Measurements from ENCODE around the gene DIPK1B.

The DIPK1B gene

DNA sequence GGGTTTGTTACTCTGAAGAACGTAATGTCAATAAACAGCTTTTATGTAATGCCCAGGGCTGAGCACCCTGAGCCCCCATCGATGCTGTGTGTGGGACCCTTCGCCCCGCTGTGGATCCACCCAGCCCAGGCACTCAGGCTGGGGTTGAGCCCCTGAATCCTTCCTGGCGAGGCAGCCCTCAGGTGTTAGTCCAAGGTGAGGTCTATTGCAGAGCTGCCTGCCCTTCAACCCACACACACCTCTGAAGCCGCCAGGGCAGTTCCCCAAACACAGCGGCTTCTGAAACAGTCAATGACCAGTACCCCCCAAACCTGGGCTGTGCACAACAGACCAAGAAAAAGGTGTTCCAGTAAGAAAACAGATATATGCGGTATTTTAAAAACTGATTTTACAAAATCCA, 11.6 kb downstream of the DIPK1B start:
- ChIA-PET POLR2A (ENCODE audit: low non-redundant PET) (interaction anchor here (0.9 kb wide), 1 partner anchor 10 kb away, joined by 3 read pairs; no protein-coding TSS in a partner anchor), CTCF (interaction anchor here (0.6 to 5.1 kb wide), 3 partner anchors 10 to 146 kb away, joined by 3 to 25 read pairs (median 4); no protein-coding TSS in a partner anchor)
- DNase-seq (ENCODE audit: low spot score) = no peak
- TF ChIP-seq, protein P1, sequence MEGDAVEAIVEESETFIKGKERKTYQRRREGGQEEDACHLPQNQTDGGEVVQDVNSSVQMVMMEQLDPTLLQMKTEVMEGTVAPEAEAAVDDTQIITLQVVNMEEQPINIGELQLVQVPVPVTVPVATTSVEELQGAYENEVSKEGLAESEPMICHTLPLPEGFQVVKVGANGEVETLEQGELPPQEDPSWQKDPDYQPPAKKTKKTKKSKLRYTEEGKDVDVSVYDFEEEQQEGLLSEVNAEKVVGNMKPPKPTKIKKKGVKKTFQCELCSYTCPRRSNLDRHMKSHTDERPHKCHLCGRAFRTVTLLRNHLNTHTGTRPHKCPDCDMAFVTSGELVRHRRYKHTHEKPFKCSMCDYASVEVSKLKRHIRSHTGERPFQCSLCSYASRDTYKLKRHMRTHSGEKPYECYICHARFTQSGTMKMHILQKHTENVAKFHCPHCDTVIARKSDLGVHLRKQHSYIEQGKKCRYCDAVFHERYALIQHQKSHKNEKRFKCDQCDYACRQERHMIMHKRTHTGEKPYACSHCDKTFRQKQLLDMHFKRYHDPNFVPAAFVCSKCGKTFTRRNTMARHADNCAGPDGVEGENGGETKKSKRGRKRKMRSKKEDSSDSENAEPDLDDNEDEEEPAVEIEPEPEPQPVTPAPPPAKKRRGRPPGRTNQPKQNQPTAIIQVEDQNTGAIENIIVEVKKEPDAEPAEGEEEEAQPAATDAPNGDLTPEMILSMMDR (conservative IDR thresholded peaks at IDR 0.05; ENCODE audit: low read depth) = no peak
- peak overlapping the region; percentile 93 for H3K27ac ChIP-seq

DNA sequence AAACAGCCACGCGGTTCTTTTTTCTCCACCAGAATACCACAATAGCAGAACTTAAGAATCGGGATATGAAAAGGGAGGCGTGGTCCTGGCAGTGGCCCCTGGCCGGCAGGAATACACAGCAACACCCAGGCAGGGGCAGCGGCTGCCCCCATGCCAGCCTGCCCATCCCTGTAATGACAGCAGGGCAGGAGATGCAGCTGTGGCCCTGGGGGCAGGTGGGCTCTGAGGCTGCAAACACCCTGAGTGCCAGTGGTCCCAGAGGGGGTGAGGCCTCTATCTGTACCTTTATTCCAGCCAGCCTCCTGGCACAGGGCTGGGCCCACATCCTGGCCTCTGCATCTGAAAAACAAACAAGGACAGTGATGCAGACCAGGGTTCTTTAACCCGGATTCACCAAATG, 12.4 kb downstream of the DIPK1B start:
- CTCF ChIA-PET = interaction anchor here (1.4 kb wide), 1 partner anchor 30 kb away, joined by 7 read pairs; no protein-coding TSS in a partner anchor
- TF ChIP-seq, protein P1 (conservative IDR thresholded peaks at IDR 0.05; ENCODE audit: low read depth) = no peak
- POLR2A ChIA-PET (ENCODE audit: low non-redundant PET) = no interaction called here
- peak overlapping the region; percentile 93 for H3K27ac ChIP-seq
- no peak for DNase-seq (ENCODE audit: low spot score)

DNA sequence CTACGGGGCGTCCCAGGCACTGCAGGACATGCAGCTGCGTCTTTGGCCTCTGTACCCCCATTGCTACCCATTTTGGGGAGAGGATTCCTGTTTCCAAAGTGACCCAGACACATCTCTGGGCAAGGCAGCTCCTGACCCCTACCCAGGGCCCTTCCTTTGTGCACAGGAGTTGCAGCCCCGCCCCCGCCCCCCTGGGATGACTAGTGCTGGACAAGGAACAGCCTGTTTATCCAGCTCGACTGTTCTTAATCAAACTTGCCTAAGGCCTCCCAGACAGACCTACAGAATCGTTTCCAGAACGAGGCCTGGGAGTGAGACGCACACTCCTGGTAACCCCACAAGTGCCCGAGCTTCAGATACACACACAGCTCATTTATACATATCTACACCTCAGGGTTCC, 13.2 kb downstream of the DIPK1B start:
- ChIA-PET CTCF (interaction anchor here (0.5 to 4.8 kb wide), 4 partner anchors 31 to 106 kb away, joined by 3 to 29 read pairs (median 6); no protein-coding TSS in a partner anchor), POLR2A (ENCODE audit: low non-redundant PET) (interaction anchor here (0.5 to 0.9 kb wide), 3 partner anchors 13 to 47 kb away, joined by 3 to 5 read pairs (median 5); no protein-coding TSS in a partner anchor)
- DNase-seq (ENCODE audit: low spot score) = peak; percentile 83
- peak overlapping the region; percentile 93 for H3K27ac ChIP-seq
- TF ChIP-seq, protein P1 (conservative IDR thresholded peaks at IDR 0.05; ENCODE audit: low read depth) = no peak

DNA sequence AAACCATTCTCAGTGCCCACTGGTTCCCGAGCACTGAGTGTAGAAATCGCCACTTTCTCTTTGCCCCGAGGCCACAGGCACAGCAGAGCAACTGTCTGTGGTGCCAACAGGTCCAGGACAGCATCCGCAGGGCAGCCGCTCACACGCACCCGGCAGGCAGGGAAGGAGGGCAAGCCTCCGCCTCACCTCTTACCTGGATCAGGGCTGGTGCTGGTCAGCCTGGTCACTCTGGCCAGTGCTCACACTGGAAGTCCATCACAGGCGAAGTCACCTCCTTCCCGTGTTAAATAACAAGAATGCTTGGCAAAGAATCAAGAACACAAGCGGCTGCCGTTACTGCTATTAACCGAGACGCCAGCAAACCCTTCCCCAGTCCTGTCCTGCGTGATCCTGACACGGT, 13.7 kb downstream of the DIPK1B start:
- H3K27ac ChIP-seq = peak overlapping the region; percentile 93
- CTCF ChIA-PET = interaction anchor here (0.6 to 4.8 kb wide), 5 partner anchors 32 to 106 kb away, joined by 3 to 29 read pairs (median 7); no protein-coding TSS in a partner anchor
- no peak for DNase-seq (ENCODE audit: low spot score)
- TF ChIP-seq, protein P1 (conservative IDR thresholded peaks at IDR 0.05; ENCODE audit: low read depth) = no peak
- POLR2A ChIA-PET (ENCODE audit: low non-redundant PET) = no interaction called here

DNA sequence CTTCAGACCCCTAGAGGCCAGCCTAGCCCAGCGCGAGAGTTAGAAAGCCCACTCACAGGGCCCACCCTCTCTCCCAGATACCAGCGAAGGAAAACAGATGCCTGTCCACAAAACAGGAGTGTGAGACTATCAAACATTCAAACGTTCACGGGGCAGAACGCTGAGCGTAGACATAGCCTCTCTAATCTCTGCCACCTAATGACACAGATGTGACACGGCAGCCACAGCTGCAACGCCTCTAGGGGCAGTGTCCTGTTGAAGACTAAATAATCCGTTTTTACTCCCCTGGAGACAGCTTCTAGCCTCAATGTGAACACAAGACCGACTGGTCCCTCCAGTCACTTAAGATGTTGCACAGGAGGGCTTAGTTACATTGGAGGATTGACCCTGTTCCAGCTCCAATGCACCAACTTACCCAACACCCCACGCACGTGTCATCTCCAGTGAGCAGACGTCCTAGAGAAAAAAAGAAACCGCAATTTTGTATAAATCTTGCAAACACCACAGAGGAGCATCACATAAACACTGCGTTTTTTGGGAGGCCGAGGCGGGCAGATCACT, 14.3 kb downstream of the DIPK1B start:
- no peak for DNase-seq (ENCODE audit: low spot score)

DNA sequence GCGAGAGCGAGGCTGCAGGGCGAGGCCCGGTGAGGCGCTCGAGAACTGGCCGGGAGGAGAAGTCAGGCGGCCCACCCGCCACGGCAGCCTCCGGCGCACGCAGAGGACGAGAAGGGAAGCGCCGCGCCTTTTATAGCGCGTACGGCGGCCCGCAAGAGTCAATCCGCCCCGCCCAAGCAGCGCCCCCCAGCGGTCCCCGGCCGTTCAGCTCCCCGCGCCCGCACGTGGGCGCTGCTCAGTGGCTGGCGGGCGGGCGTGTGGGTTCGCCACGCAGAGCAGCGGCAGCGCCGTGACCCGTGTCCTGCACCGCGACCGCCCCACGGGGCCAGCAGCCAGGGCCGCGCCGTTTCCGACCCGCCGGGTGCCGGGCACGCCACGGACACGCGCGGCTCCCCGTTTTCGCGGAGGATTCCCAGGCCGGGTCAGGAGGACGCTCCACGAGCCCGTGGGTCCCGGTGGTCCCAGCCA, 15.7 kb downstream of the DIPK1B start:
- POLR2A ChIA-PET (ENCODE audit: low non-redundant PET) = interaction anchor here (0.5 to 1.3 kb wide), 8 partner anchors 14 to 63 kb away, joined by 3 to 8 read pairs (median 3); no protein-coding TSS in a partner anchor
- H3K27ac ChIP-seq = peak overlapping the region; percentile 93
- DNase-seq (ENCODE audit: low spot score) = peak; percentile 95
- CTCF ChIA-PET = interaction anchor here (0.7 to 4.8 kb wide), 8 partner anchors 11 to 215 kb away, joined by 3 to 29 read pairs (median 3); no protein-coding TSS in a partner anchor
- TF ChIP-seq, protein P1 (conservative IDR thresholded peaks at IDR 0.05; ENCODE audit: low read depth) = peak; percentile 99

More for the DNA sequence above, 14.3 kb downstream of the DIPK1B start:
- peak overlapping the region; percentile 93 for H3K27ac ChIP-seq
- TF ChIP-seq, protein P1 (conservative IDR thresholded peaks at IDR 0.05; ENCODE audit: low read depth) = peak; percentile 83
- CTCF ChIA-PET = interaction anchor here (0.6 to 4.8 kb wide), 11 partner anchors 13 to 442 kb away, joined by 3 to 29 read pairs (median 3); no protein-coding TSS in a partner anchor
- POLR2A ChIA-PET (ENCODE audit: low non-redundant PET) = interaction anchor here (0.6 to 1.3 kb wide), 4 partner anchors 13 to 340 kb away, joined by 6 to 8 read pairs (median 8); no protein-coding TSS in a partner anchor

Data from RWPE1 (cell line).